NCI-H2029 treated with DMSO at 0.1 percent for 48 hours (cell line): ENCODE measurements around the gene ZSCAN22.
"Not testable (repeated sequence)": the region's sequence is repeated elsewhere in the genome, so short reads cannot be mapped to it uniquely, and the experiment has no call there.

ENCODE experiments used
- DNase-seq: peaks from one replicate; lab custom pipeline; 2025; lab: John Stamatoyannopoulos, UW

ZSCAN22 gene

DNA sequence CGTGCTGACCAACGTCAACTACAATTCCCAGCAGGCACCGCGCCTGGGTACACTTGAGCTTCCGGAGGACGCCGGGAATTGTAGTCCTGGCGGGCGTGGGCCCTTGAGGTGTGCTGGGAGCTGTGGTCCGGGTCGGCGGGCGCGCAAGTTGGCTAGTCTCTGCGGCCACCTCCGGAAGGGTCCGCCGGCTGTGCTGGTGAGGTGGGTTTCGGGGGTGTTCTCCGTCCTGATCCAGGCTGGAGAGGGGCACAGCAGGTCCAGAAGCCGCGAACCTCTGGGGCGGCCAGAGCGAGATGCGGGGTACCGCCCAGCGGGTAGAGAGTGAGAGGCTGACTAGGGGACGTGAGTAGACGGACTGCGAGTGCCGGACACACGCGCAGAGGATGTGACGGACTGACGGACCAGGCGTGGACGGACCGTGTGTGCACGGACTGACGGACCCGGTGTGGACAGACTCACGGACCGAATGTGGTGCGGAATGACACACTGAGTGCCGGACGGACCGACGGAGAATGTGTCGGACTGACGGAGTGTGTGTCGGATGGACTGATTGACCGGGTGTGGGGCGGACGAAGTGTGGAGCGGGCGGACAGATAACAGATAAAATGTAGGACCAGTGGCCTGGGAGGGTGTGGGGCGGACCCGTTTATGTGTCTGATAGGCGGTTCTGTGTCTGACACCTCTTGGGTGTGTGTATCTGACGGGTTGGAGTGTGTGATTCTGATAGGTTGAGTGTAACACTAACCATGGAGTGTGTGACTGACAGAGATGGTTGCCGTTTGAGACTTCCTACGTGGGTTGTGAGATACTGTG, at the start of gene ZSCAN22:
ZSCAN22 (plus strand) TSS at position 81 of the 813 bp plus-strand sequence. CDS start 7,809 bp downstream, outside the sequence.
- peak; percentile 81 for DNase-seq

- DNase-seq, result no peak
Measured at GRCh38 chr19:58277197-58277596, 49.6 kb upstream of the ZSCAN22 start.

DNA sequence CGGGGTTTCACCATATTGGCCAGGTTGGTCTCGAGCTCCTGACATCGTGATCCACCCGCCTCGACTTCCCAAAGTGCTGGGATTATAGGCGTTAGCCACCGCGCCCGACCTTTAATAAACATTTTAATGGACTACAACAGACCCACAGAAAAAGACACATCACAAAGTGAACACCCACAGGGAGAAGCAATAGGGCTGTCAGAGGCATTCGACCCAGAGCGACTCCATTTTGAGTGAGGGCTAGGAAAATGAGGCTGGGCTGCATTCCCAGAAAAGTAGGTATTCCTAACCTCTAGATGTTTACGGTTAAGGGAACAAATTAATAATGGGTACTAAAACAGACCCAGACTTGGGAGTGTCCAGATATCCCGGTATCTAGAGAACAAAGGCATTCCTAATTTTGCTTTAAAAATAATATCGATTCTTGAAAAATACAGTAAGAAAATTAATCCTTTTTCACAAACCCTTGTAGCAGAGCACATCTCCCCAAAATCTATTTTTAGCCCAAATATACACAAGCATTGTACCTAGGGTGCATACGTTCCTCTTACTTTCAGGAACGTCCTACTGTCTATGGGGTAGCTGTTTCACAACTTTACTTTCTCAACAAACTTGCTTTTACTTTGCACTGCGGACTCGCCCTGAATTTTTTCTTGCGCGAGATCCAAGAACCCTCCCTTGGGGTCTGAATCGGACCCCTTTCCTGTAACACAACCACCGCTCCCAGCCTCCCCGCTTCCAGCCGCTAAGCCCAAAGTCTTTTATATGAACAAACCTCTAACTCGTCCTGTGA, 48.9 kb upstream of the ZSCAN22 start:
- no peak for DNase-seq

- DNase-seq, result peak; percentile 81
Measured at GRCh38 chr19:58278541-58279041, 48.2 kb upstream of the ZSCAN22 start, which contains the start of gene ZNF8. Gene ZNF8, plus strand, starts transcription at chr19:58278955. Its CDS starts 127 bp downstream, at chr19:58279082.

DNA sequence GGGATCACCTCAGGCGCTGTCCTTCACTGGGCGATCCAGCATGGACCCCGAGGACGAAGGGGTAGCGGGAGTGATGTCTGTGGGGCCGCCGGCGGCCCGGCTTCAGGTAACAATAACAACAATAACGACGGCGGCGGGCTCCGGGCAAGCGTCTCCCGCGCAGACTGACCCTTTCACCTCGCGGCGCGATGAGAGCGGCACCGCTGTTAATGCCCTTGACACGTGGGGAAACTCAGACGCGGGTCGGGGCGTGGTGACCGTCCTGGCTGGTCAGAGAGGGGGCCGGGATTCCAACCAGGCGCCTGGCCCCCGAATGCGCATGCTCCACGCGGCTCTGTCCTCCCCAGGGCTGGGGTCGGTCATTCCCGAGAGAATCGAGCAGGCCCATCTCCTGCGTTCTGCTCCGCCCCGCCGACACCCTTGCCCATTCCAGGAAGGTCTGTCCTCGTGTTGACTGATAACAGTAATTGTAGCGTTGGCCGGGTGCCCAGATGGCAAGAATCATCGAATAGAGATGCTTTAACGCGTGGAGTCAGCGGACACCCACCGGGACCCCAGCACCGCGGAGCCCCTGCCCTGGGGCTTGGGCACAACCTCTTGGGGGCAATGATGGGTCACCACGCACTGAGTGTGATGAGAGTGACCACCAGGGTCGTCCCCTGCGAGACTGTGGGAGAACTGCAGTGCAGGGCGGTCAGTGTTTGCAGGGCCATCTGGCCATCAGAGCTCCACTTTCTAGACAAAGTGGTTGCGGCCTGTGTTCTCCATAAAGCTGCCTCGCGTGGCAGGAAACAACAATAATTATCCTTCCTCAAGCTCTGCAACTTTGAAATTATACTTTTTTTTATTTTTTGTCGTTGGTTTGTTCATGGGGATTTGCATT, 47.5 kb upstream of the ZSCAN22 start:
- DNase-seq, result peak; percentile 29

GRCh38 chr19:58279925-58280316, 46.9 kb upstream of the ZSCAN22 start:
- no peak for DNase-seq

DNA sequence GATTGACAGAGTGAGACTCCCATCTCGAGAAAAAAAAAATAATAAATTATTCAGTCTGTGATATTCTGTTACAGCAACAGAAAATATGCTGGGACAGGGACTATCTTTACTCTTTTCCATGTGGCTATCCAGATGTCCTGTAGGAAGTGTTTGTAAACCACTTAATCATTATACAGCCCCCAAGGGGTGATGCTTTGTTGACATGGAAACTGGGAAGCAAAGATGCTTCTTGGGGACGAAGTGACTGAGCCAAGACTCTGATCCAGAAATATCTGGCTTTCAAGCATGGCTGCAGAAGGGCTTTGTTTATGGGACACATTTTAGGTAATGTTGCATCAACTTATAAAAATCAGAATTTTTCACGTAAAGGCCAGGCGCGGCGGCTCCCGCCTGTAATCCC, 42.6 kb upstream of the ZSCAN22 start:
- DNase-seq, result no peak

DNA sequence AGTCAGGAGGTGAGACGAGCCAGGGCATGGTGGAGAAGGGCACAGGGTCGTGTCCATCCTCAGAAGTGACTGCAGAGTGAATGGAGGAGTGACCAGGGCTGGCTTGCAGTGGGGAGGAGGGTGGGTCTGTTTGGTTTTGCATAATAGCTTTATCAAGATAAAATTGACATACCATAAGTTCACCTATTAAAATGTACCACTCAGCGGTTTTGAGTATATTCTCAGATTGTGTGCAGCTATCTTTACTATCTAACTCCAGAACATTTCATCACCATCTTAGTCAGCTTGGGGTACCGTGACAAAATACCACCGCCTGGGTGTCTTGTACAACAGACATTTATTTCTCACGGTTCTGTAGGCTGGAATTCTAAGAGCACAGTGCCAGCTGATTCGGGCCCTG, 34.9 kb upstream of the ZSCAN22 start:
- no peak for DNase-seq

DNA sequence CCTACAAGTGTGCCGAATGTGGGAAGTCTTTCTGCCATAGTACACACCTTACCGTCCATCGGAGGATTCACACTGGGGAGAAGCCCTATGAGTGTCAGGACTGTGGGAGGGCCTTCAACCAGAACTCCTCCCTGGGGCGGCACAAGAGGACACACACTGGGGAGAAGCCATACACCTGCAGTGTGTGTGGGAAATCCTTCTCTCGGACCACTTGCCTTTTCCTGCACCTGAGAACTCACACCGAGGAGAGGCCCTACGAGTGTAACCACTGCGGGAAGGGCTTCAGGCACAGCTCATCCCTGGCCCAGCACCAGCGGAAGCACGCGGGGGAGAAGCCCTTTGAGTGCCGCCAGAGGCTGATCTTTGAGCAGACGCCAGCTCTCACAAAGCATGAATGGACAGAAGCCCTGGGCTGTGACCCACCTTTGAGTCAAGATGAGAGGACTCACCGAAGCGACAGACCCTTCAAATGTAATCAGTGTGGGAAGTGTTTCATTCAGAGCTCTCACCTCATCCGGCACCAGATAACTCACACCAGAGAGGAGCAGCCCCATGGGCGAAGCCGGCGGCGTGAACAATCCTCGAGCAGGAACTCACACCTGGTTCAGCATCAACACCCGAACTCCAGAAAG, 31.9 kb upstream of the ZSCAN22 start:
- DNase-seq, result no peak

GRCh38 chr19:58296104-58296503, 30.7 kb upstream of the ZSCAN22 start:
- no peak for DNase-seq

- no peak for DNase-seq
Measured at GRCh38 chr19:58300620-58301019, 26.2 kb upstream of the ZSCAN22 start.

DNA sequence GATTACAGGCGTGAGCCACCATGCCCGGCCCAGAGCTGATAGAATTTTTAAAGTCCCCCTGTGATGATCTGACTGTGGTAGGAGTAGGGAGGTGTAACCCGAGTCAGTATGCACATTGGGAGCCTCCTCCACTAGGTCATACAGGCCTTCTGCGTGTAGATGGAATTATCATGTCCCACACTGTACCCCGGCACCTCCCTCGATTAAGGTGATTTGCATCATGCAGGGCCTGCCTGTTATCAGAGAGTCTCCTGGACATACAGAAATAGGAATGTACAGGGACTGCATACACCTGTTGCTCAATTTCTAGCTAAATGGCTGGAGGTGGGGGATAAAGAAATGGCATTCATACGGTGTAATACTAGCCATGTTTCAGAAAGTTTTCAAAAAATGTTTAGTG, 22.5 kb upstream of the ZSCAN22 start:
- no peak for DNase-seq

DNA sequence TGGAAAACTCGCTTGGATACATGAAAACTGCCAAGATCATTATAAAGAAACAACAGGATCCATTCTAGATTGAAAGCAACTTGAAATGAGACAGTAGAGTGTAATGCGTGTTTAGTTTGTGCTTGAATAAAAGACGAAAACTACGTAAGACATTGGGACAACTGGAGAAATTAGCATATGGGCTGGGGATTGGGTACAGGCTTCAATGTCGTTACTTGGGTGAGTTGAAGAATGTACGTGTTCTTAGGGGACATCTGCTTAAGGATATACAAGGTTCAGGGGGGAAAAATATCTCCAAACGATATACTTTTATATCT, 22.1 kb upstream of the ZSCAN22 start:
- DNase-seq, result no peak

DNA sequence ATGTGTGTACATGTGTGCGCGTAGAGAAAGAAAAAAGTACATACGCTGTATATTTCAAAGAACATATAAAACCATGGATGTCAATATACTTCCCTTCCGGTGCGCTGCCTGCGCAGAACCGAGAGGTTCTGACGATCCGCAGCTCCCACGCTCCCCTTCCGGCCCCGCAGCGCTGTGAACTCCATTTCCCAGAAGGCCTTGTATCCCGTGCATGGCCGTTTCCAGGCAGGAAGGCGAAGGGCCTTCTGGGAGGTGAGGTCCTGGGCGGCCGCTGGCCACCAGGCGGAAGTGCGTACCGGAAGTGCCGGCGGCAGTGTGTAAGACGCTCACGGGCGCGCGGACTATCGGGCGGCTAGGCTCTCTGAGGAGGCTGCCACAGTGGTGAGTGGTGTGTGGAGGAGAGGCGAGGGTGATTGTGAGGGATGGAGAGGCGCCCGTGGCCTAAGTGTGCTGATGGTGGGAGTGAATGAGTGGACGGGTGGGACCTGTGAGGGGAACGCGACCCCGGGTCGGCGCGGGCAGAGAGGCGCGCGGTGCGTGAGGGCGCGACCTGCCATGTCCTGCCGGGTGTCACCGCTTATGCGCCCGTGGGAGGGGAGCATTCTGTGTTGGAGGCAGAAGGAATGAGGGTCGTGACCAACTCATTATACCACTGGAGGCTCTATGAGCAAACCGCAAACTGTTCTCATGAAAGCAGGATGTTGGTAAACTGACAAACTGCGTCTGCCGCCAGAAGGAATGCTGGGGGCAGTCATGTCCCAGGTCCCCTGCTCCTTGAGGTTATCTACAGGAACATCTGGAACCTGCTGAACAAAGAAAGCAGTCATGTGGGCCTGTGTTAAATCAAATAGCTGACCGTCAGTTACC, 21.5 kb upstream of the ZSCAN22 start, which contains the start of gene ERVK3-1:
ERVK3-1 (plus strand) TSS at position 313 of the 867 bp plus-strand sequence. CDS start 6,792 bp downstream, outside the sequence.
- peak; percentile 92 for DNase-seq

- DNase-seq, result no peak
Measured at GRCh38 chr19:58305932-58306323, 20.9 kb upstream of the ZSCAN22 start.

DNA sequence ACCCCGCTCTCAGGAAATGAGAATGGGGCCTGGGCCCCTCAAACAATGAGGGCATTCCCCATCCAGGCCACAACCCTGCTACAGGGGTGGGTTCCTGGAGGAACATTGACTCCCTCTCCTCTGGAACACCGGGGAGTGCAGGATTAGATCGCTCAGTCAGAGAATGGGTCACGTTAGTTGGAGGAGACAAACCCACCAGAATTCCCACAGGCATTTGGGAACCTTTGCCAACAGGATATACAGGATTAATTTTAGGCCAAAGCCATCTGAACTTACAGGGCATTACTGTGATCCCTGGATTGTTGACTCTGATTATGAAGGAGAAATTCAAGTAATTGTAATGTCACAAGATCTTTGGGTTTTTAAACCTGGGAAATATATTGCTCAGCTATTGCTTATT, 19.1 kb upstream of the ZSCAN22 start:
- no peak for DNase-seq

DNA sequence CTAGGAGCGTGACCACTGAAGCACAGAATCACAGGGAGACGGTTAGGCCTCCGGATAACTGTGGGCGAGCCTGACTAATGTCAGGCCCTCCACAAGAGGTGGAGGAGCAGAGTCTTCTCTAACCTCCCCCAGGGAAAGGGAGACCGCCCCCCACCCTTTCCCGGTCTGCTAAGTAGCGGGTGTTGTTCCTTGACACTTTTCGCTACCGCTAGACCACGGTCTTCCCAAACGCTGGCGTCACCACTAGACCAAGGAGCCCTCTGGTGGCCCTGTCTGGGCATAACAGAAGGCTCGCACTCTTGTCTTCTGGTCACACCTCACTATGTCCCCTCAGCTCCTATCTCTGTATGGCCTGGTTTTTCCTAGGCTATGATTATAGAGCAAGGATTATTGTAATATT, 16.1 kb upstream of the ZSCAN22 start:
- not testable (repeated sequence) for DNase-seq

DNA sequence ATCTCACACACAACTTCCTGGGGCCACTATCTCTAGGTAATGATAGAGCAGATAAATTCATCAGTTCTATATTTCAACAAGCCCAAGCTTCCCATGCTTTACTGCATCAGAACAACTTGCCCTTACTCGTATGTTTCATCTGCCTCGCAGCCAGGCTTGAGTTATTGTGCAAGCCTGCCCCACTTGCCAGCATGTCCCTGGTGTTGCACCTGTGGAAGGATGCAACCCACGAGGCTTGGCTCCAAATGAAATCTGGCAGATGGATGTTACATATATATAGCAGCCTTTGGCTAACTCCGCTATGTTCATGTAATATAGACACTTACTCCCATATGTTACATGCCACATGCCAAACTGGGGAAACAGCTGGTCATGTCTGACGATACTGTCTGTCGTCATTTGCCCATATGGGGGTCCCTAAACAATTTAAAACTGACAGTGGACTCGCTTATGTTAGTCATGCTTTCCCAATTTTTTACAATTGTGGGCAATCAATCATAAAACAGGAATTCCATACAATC, 15.4 kb upstream of the ZSCAN22 start:
- DNase-seq, result no peak

DNA sequence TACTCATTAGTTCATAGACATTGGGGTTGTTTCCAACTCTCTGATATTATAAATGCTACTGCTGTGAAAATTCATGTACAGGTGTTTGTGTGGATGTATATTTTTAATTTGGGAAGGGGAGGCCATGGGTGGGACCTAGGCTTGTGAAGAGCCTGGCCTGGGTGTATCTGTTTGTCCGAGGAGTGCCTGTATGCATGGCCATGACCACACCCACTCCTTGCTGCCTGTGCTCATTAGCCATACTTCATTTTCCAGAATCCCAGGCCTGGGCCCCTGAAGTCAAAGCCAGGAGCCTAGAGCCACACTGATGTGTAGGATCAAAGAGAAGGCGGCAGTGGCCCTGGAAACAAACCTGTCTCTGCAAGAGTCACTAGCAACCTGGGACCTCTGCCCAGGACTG, 11.2 kb upstream of the ZSCAN22 start:
- no peak for DNase-seq

- no peak for DNase-seq
Measured at GRCh38 chr19:58317476-58318072, 9.2 kb upstream of the ZSCAN22 start.
